Left ventricle myocardium inferior (tissue), 1 donor: ENCODE measurements around the gene ARHGAP42. TPM values are rescaled to one million over a fixed set of nuclear protein-coding genes. Genes with fewer than 3 reads are reported as not detected.

Experiments
- DNase-seq: peaks from one replicate; pipeline ENCODE4 v3.0.0-alpha.2; 2020
- H3K27ac ChIP-seq: fragments of 200-600 bp; replicated peaks from 2 replicates; pipeline ENCODE4 v1.8.0; 2021
- H3K27me3 ChIP-seq: fragments of 200-600 bp; 2 replicates; pipeline ENCODE4 v1.8.0; 2021; ENCODE audit warnings: low read depth
- H3K36me3 ChIP-seq: fragments of 200-600 bp; 2 replicates; pipeline ENCODE4 v1.8.0; 2021
- H3K4me1 ChIP-seq: fragments of 200-600 bp; 2 replicates; pipeline ENCODE4 v1.8.0; 2021
- H3K4me3 ChIP-seq: fragments of 200-600 bp; 2 replicates; pipeline ENCODE4 v1.8.0; 2021; ENCODE audit warnings: mild to moderate bottlenecking, moderate library complexity
- H3K9me3 ChIP-seq: fragments of 200-600 bp; replicated peaks from 2 replicates; pipeline ENCODE4 v1.8.0; 2021
- intact Hi-C: fragments of 100-400 bp; cut with micrococcal nuclease; formaldehyde crosslinking; loops from one replicate; pipeline ENCODE4 v1.11.0; 2022
- total RNA-seq: library from RNA; stranded (reverse); fragmentation: NEBNext Ultra II Directional; extraction: Animal tissue kit (Norgen Biotek cat#: 25700); gene quantifications from one replicate; pipeline ENCODE4 v1.2.1, GENCODE V29; 2021
- TF ChIP-seq, protein P1 (sequence below): fragments of 200-600 bp; IDR thresholded peaks from 2 replicates; pipeline ENCODE4 v1.8.0; 2021; ENCODE audit warnings: antibody characterized with exemption, mild to moderate bottlenecking, borderline replicate concordance
- donor health status: DM: no; HTN: yes; CAD: no; lungs with severe emphysema.

Gene ARHGAP42
- total RNA-seq, 1 donor from 2014 or later: 11.1 TPM

DNA sequence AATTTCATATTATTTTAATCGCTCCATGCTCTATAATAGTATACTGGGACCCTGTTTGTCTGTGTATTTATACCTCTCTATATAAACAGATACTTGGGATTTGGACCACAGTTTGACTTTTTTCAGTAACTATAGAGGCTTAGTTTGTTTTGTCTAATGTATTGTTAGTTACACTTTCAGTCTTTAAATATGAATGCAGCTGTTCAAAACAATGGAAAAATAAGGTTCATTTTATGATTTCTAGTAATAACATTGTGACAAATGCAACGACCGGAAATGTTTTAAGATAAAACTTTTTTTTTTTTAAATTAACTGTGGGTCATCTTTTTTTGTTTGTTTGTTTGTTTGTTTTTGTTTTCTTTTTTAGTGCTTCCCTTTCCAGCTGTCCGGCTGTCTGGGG is 133.5 kb downstream of the ARHGAP42 start:
- TF ChIP-seq, protein P1, sequence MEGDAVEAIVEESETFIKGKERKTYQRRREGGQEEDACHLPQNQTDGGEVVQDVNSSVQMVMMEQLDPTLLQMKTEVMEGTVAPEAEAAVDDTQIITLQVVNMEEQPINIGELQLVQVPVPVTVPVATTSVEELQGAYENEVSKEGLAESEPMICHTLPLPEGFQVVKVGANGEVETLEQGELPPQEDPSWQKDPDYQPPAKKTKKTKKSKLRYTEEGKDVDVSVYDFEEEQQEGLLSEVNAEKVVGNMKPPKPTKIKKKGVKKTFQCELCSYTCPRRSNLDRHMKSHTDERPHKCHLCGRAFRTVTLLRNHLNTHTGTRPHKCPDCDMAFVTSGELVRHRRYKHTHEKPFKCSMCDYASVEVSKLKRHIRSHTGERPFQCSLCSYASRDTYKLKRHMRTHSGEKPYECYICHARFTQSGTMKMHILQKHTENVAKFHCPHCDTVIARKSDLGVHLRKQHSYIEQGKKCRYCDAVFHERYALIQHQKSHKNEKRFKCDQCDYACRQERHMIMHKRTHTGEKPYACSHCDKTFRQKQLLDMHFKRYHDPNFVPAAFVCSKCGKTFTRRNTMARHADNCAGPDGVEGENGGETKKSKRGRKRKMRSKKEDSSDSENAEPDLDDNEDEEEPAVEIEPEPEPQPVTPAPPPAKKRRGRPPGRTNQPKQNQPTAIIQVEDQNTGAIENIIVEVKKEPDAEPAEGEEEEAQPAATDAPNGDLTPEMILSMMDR: no peak
- H3K27ac ChIP-seq: peak overlapping the region; percentile 3
- H3K27me3 ChIP-seq: no peaks in the 10 kb centered on the region
- no peak for DNase-seq
- peaks cover 4% of the 10 kb centered on the region for H3K9me3 ChIP-seq
- H3K4me3 ChIP-seq: no peak overlapping the region
- intact Hi-C loops: loop anchor here (10.0 kb wide), 1 partner anchor 136 kb away; the partner anchor contains the start of gene ARHGAP42
- no peaks in the 10 kb centered on the region for H3K36me3 ChIP-seq
- peaks cover 27% of the 10 kb centered on the region for H3K4me1 ChIP-seq

DNA sequence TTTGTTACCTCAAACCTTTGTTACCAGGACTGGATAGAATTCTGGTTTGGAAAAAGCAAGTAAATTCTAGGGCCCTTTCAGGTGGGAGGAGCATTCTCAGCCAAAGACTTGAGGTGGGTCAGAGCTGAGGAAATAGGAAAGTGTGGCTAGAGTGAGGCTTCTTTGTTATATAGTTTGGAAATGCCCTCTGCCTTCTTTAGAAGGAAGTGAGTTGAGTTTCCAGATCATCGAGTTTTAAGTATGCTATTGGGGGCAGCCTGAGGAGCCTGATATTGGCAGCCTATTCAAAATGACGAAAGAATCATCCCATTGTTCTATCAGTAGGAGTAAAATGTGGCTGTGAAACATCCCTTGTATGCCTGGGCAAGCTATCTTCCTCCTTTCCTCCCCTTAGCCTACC is 134.1 kb downstream of the ARHGAP42 start:
- TF ChIP-seq, protein P1: no peak
- intact Hi-C loops: loop anchor here (10.0 kb wide), 1 partner anchor 136 kb away; the partner anchor contains the start of gene ARHGAP42
- H3K27ac ChIP-seq: peak overlapping the region; percentile 3

DNA sequence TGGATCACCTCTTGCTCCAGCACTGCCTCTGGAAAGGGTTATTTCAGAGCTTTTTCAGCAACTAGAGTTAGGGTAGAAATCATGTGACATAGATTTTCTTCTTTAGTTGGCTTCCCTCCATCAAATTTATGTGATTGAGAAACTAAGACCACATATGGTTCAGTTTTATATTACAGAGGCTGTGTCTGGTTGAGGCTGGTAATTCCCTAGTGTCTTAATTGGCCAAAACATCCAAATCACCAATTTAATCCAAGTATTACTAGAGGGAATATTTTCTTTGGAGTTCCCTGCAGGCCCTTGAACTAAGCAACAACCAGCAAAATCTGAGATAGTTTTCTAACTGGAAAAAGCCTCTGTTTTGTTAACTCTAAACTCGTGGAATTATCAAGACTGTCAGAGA is 136.3 kb downstream of the ARHGAP42 start:
- no peaks in the 10 kb centered on the region for H3K27me3 ChIP-seq
- intact Hi-C loops: loop anchor here (10.0 kb wide), 1 partner anchor 139 kb away; the partner anchor contains the start of gene ARHGAP42
- peak overlapping the region; percentile 65 for H3K27ac ChIP-seq
- TF ChIP-seq, protein P1: no peak
- H3K4me1 ChIP-seq: peaks cover 32% of the 10 kb centered on the region
- no peak overlapping the region for H3K4me3 ChIP-seq
- H3K9me3 ChIP-seq: no peaks in the 10 kb centered on the region
- no peak for DNase-seq
- no peaks in the 10 kb centered on the region for H3K36me3 ChIP-seq

More for the DNA sequence above, 134.1 kb downstream of the ARHGAP42 start:
- peaks cover 27% of the 10 kb centered on the region for H3K4me1 ChIP-seq
- H3K27me3 ChIP-seq: no peaks in the 10 kb centered on the region
- H3K36me3 ChIP-seq: no peaks in the 10 kb centered on the region
- H3K9me3 ChIP-seq: no peaks in the 10 kb centered on the region
- no peak for DNase-seq
- H3K4me3 ChIP-seq: no peak overlapping the region

DNA sequence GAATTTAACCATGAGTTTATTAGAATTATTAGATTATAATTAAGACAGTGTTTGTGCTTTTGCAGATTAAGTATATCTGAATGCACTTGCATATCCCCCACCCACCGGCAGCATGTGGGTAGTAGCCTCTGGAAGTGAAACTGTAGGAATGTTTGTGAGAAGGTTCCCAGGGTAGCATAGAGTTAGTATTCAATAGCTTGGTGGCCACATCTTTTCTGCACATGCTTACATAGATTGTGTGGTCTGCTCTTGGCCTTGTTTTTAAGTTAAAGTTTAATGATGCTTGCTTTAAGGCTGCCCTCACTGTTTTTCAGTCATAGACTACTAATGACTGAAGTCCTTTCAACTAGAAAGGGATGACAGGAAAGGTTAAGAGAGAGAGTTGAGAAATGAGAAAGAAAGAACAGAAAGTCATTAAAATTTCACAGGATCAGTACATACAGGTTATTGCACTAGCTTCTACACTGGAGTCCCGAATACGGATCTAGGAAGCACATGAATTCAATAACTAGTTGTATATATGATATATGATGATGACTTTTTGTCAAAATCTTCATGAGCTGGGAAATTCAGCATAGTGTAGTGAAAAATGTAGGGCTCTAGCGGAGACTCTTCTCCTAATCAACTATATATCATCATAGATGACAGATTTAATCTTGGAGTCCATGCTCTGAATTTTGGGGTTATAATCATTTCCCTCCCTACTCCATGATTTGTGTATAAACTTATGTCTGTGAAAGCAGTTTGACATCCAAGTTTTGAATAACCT is 137.1 kb downstream of the ARHGAP42 start:
- DNase-seq: no peak

DNA sequence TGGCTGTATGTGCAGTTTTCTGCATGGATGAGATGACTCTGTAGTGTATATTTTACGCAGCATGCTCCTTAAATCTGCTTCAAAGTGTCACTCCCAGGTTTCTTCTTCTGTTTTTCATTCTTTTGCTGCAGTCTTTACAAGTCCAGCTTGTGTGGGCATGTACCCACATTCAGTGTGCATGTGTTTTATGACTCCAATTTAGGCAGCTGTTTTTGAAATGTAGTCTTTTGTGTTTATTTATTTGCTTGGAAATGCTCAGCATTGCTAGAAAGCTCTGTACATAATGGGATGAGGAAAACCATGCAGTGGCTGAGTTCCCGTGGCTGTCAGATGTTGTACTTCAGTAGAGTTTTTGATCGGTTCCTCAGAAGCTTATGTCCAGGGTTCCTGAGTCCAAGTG is 138.5 kb downstream of the ARHGAP42 start:
- H3K4me1 ChIP-seq: peaks cover 39% of the 10 kb centered on the region
- H3K9me3 ChIP-seq: no peaks in the 10 kb centered on the region
- TF ChIP-seq, protein P1: no peak
- no peak overlapping the region for H3K4me3 ChIP-seq
- no peaks in the 10 kb centered on the region for H3K27me3 ChIP-seq
- H3K27ac ChIP-seq: no peak overlapping the region
- no peak for DNase-seq
- H3K36me3 ChIP-seq: no peaks in the 10 kb centered on the region
- intact Hi-C loops: loop anchor here (10.0 kb wide), 1 partner anchor 141 kb away; the partner anchor contains the start of gene ARHGAP42

More for the DNA sequence above, 137.1 kb downstream of the ARHGAP42 start:
- no peaks in the 10 kb centered on the region for H3K36me3 ChIP-seq
- peak overlapping the region; percentile 65 for H3K27ac ChIP-seq
- H3K27me3 ChIP-seq: no peaks in the 10 kb centered on the region
- intact Hi-C loops: loop anchor here (10.0 kb wide), 1 partner anchor 139 kb away; the partner anchor contains the start of gene ARHGAP42
- no peaks in the 10 kb centered on the region for H3K9me3 ChIP-seq
- peaks cover 32% of the 10 kb centered on the region for H3K4me1 ChIP-seq
- H3K4me3 ChIP-seq: no peak overlapping the region
- TF ChIP-seq, protein P1: no peak
